GM19467 (cell line): Measurements from ENCODE around the gene SLC24A3.
"Not testable (repeated sequence)": the region's sequence is repeated elsewhere in the genome, so short reads cannot be mapped to it uniquely, and the experiment has no call there.

ENCODE experiments used
- ATAC-seq: cut with Tn5 transposase; IDR thresholded peaks from one replicate; pipeline ENCODE4 v1.9.1; 2021; ENCODE audit warnings: mild to moderate bottlenecking, moderate library complexity; ENCODE audit not compliant: unreplicated experiment

Gene SLC24A3

GRCh38 chr20:19658137-19658536 is 445.7 kb downstream of the SLC24A3 start:
- peak; percentile 80 for ATAC-seq

- ATAC-seq, result no peak
These were observed 447.0 kb downstream of the SLC24A3 start for GRCh38 chr20:19659448-19659847.

- ATAC-seq, result no peak
These were observed 448.5 kb downstream of the SLC24A3 start for GRCh38 chr20:19660808-19661378.

- no peak for ATAC-seq
These were observed 449.5 kb downstream of the SLC24A3 start for GRCh38 chr20:19661717-19662636.

- ATAC-seq, result no peak
These were observed 450.2 kb downstream of the SLC24A3 start for GRCh38 chr20:19662637-19662995.

GRCh38 chr20:19668418-19668817 is 456.0 kb downstream of the SLC24A3 start:
- no peak for ATAC-seq

- ATAC-seq, result no peak
These were observed 458.4 kb downstream of the SLC24A3 start for GRCh38 chr20:19670829-19671228.

GRCh38 chr20:19671374-19671773 is 458.9 kb downstream of the SLC24A3 start:
- no peak for ATAC-seq

GRCh38 chr20:19672498-19672897 is 460.1 kb downstream of the SLC24A3 start:
- ATAC-seq, result no peak

GRCh38 chr20:19673575-19673974 is 461.1 kb downstream of the SLC24A3 start:
- no peak for ATAC-seq

- no peak for ATAC-seq
These were observed 463.8 kb downstream of the SLC24A3 start for GRCh38 chr20:19676202-19676601.

GRCh38 chr20:19677336-19677735 is 464.9 kb downstream of the SLC24A3 start:
- ATAC-seq, result no peak

- not testable (repeated sequence) for ATAC-seq
These were observed 466.1 kb downstream of the SLC24A3 start for GRCh38 chr20:19678591-19678990.

GRCh38 chr20:19679900-19680495 is 467.6 kb downstream of the SLC24A3 start:
- ATAC-seq, result no peak

GRCh38 chr20:19682249-19682648 is 469.8 kb downstream of the SLC24A3 start:
- ATAC-seq, result no peak

GRCh38 chr20:19683188-19683587 is 470.7 kb downstream of the SLC24A3 start:
- ATAC-seq, result no peak

- ATAC-seq, result no peak
These were observed 471.4 kb downstream of the SLC24A3 start for GRCh38 chr20:19683822-19684221.

GRCh38 chr20:19688031-19688806 is 475.8 kb downstream of the SLC24A3 start:
- no peak for ATAC-seq

- ATAC-seq, result no peak
These were observed 478.0 kb downstream of the SLC24A3 start for GRCh38 chr20:19690462-19690861.

- ATAC-seq, result no peak
These were observed 478.7 kb downstream of the SLC24A3 start for GRCh38 chr20:19691125-19691524.

GRCh38 chr20:19692100-19692499 is 479.7 kb downstream of the SLC24A3 start:
- ATAC-seq, result no peak
